Fibroblast of villous mesenchyme (primary cell): Measurements from ENCODE around the gene SLC23A3. TPM values are rescaled to one million over a fixed set of nuclear protein-coding genes. Genes with fewer than 3 reads are reported as not detected.

Experiments
- DNase-seq: peaks from one replicate; pipeline ENCODE4 v3.0.0-alpha.2; 2010; ENCODE audit warnings: low read depth
- H3K4me3 ChIP-seq: 2 replicates; pipeline ENCODE4 v1.5.1; 2011; ENCODE audit warnings: low read depth, mild to moderate bottlenecking, low read length
- total RNA-seq: library from RNA; depleted of rRNA; stranded (reverse); fragments of >200 nt; gene quantifications from 2 replicates; pipeline ENCODE4 v1.2.3, GENCODE V29; 2012
- TF ChIP-seq, protein P1 (sequence below): IDR thresholded peaks from 2 replicates; pipeline ENCODE4 v1.5.1; 2012; ENCODE audit warnings: low read depth, mild to moderate bottlenecking, low read length; ENCODE audit not compliant: insufficient read depth

The SLC23A3 gene
- total RNA-seq, 1 donor, result 0.86 TPM

DNA sequence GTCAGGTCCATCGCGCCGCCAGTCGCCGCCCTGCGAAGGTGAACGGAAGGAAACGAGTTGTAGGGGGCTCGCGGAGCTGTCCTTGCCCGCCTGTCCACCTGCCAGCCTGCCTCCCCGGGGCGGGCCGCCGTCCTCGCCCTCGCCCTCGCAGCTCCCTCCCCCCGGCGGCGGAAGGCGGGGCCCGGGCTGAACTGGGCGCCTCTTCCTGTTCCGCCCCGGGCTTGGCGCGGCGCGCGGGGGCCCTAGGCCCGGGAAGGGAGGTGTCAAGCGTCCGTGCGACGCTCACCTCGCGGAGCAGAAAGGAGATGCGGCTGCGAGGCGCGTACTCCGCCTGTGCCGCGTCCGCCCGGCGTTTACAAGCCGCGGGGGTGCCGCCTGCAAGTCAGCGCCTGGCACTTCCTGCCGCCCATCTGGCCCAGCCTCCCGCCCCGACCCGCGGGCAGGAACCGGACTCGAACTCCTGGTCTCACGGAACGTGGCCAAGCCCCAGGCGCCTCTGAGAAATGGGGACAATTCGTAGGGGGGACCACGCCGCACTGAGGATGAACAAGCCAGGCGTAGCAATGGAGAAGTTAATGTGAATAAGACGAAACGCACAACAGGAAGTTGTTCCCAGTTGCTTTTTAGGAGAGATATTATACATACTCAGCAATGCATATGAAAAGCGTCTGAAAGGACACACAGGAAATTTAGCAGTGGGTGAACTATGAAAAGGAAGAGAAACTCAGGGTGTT, 7.2 kb upstream of the SLC23A3 start, which contains the start of gene CNPPD1:
TSS of gene CNPPD1 (minus strand) at position 108 of the 734 bp plus-strand sequence. CDS start at position 11, 97 bp downstream.
- peak; percentile 80 for DNase-seq
- TF ChIP-seq, protein P1, sequence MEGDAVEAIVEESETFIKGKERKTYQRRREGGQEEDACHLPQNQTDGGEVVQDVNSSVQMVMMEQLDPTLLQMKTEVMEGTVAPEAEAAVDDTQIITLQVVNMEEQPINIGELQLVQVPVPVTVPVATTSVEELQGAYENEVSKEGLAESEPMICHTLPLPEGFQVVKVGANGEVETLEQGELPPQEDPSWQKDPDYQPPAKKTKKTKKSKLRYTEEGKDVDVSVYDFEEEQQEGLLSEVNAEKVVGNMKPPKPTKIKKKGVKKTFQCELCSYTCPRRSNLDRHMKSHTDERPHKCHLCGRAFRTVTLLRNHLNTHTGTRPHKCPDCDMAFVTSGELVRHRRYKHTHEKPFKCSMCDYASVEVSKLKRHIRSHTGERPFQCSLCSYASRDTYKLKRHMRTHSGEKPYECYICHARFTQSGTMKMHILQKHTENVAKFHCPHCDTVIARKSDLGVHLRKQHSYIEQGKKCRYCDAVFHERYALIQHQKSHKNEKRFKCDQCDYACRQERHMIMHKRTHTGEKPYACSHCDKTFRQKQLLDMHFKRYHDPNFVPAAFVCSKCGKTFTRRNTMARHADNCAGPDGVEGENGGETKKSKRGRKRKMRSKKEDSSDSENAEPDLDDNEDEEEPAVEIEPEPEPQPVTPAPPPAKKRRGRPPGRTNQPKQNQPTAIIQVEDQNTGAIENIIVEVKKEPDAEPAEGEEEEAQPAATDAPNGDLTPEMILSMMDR, result no peak
- peak within 1 kb of the TSS; percentile 83 for H3K4me3 ChIP-seq

DNA sequence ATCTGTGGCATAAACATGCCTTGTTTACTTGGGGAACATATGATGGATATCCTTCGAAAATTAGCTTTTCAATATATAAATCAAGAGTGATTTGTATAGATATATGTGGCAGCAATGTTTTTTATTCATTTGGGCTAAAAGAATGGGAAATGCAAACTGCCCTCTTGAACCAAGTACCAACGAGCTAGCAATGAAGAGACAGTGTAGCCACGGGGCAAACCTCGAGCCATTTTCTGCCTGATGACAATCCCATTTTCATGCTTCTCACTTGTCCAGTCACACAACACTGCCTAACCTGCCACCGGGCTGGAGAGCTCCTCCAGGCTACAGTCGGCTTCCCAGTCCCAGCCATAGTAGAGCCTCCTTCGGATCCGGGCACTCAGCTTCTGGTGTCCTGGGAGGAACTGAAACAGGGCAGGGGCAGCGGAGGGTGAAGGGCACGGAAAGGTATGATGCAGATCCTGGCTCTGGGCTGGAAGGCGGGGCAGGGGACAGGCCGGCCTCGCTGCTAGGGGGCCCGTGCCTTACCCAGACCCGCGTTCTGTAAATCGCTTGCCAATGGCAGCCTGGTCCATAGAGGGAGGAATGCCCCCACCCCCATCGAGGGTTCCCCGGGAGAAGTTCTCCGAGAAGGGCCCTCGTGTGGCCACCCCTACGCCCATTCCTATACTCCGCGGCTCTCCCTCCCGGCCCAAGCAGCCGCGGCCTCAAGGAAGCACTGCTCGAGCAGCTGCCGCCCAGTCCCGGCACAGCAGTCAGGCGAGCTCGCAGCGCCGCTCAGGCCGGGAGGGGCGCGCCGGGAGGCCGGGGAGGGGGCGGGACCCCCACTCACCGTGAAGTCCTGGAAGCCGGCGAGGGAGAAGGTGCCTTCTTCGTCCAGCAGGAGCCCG, 6.3 kb upstream of the SLC23A3 start:
- H3K4me3 ChIP-seq, result peak overlapping the region; percentile 83
- peak; percentile 28 for DNase-seq
- TF ChIP-seq, protein P1, result no peak

DNA sequence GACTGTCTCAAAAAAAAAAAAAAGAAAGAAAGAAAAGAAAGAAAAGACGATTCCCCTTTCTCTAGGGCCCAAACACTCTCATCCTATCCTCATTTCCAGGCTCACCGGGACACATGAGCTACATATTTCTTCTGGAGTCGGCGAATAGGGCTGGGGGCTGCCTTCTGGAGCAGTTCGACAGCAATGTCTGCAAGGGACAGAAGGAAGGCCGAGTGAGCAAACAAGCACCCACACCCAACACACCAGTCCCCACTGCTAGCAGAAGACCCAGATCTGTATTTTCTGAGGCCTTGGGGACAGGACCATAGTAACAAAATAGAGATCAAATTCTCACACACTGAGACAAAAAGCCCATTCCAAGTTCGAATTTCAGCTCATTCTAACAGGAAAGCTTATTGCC, 5.7 kb upstream of the SLC23A3 start:
- TF ChIP-seq, protein P1, result no peak
- no peak for DNase-seq
- H3K4me3 ChIP-seq, result no peak overlapping the region

DNA sequence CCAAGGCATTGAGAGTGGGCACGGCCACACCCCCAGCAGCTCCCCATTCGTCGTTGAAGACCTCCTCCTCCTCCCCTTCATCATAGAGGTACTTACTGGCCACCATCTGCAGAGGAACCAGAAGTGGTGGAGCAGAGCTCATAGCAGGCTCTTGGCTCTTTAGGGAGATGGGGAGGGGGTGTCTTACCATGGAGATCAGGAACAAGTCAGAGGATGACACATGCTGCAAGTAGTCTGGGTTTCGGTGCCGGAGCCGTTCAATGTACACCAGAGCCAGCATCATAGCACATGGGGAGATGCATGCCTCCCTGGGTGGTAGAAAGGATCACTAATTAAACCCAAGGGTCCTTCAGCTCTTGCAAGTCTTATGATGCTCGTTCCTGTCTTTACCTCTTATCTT, 5.0 kb upstream of the SLC23A3 start:
- H3K4me3 ChIP-seq, result no peak overlapping the region
- DNase-seq, result no peak
- TF ChIP-seq, protein P1, result no peak

DNA sequence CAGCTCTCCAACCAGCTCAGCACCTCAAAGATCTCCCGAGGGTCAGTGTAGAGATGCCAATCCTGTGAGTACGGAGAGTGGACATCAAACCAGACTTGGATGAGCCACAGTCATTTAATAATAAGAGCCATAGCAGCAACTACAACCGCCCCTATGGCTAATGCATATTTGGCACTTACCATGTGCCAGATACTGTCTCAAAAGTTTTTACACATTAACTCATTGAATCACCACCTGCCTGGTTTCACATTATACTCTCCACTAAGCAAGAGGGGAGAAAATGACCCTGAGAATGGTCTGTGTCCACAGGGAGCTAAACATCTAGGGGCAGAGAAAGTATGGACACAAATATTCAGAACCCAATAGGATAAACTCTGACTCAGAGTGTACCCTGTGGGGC, 4.3 kb upstream of the SLC23A3 start:
- TF ChIP-seq, protein P1, result no peak
- no peak overlapping the region for H3K4me3 ChIP-seq
- no peak for DNase-seq

DNA sequence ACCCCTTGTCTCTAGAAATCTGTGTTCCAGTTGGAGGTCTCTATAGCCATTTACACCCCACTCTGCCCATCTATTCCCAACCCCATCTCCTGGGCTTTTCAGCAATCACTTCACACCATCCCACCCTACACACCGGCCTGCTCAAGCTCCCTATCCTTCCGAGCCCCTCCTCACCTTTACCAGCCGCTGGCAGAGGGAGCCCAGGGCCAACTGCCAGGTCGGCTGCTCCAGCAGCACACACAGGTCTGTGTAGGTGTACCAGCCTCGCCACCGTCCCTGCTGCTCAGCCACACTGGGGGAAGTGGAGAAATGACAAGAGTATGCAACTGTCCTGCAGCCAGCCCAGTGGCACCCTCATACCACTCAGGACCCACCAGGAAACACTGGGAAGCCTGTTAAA, 3.3 kb upstream of the SLC23A3 start:
- TF ChIP-seq, protein P1, result no peak
- no peak overlapping the region for H3K4me3 ChIP-seq
- no peak for DNase-seq
